ENCODE measurements around the gene DDX46.

- no peak for TF ChIP-seq POLR2AphosphoS5 (IDR thresholded peaks at IDR 0.05; ENCODE audit: low read depth, low read length)
- no peak for TF ChIP-seq CTCF (IDR thresholded peaks at IDR 0.05 in 2 of 3, conservative IDR thresholded peaks at IDR 0.05 in 1 of 3; ENCODE audit: borderline replicate concordance in 1 of 3, insufficient read depth in 1 of 3, low read depth in 2 of 3, low read length in 2 of 3)
Observed at GRCh38 chr5:134825212-134825611, 66.6 kb downstream of the DDX46 start.

Data from HCT116 (cell line).